Neuronal stem cell (in vitro differentiated cells): ENCODE results near the gene MINDY3.

ENCODE experiments used
- DNase-seq: peaks from one replicate; pipeline ENCODE4 v3.0.0-alpha.2; 2013; ENCODE audit warnings: low spot score
- H2AFZ ChIP-seq: one replicate; pipeline ENCODE4 v1.6.1; 2013; ENCODE audit warnings: mild to moderate bottlenecking, low read length, inconsistent platforms
- H2AK5ac ChIP-seq: 2 replicates; pipeline ENCODE4 v1.6.1; 2013; ENCODE audit warnings: low read depth, mild to moderate bottlenecking, inconsistent platforms, low read length, moderate library complexity, mixed read lengths
- H2BK120ac ChIP-seq: 2 replicates; pipeline ENCODE4 v1.6.1; 2013; ENCODE audit warnings: low read depth, mild to moderate bottlenecking, inconsistent platforms, low read length, moderate library complexity, mixed read lengths
- H2BK12ac ChIP-seq: one replicate; pipeline ENCODE4 v1.6.1; 2013; ENCODE audit warnings: low read length, inconsistent platforms
- H2BK15ac ChIP-seq: 2 replicates; pipeline ENCODE4 v1.6.1; 2013; ENCODE audit warnings: mild to moderate bottlenecking, low read length, inconsistent platforms, mixed read lengths
- H2BK5ac ChIP-seq: one replicate; pipeline ENCODE4 v1.6.1; 2013; ENCODE audit warnings: inconsistent platforms, mild to moderate bottlenecking, low read length, moderate library complexity
- H3K14ac ChIP-seq: one replicate; pipeline ENCODE4 v1.6.1; 2013; ENCODE audit warnings: low read length, inconsistent platforms
- H3K18ac ChIP-seq: 2 replicates; pipeline ENCODE4 v1.6.1; 2013; ENCODE audit warnings: low read length, inconsistent platforms
- H3K23ac ChIP-seq: 2 replicates; pipeline ENCODE4 v1.6.1; 2013; ENCODE audit warnings: low read depth, mild to moderate bottlenecking, mixed read lengths, low read length, inconsistent platforms; ENCODE audit not compliant: poor library complexity
- H3K27ac ChIP-seq: replicated peaks from 3 replicates; pipeline ENCODE4 v1.5.1; 2013; ENCODE audit warnings: low read length, inconsistent platforms
- H3K27me3 ChIP-seq, 3 experiments: 2 replicates each; pipeline ENCODE4 v1.6.1; 2013; ENCODE audit warnings: low read length in 3 of 3, mild to moderate bottlenecking in 2 of 3, inconsistent platforms in 1 of 3, low read depth in 1 of 3, mixed read lengths in 1 of 3, moderate library complexity in 1 of 3; ENCODE audit not compliant: control insufficient read depth in 3 of 3, insufficient read depth in 3 of 3
- H3K36me3 ChIP-seq, 2 donors: replicated peaks in 1 of 2; 2 replicates each; pipeline ENCODE4 v1.6.1; 2013; ENCODE audit warnings: low read length in 2 of 2; ENCODE audit not compliant: control insufficient read depth in 2 of 2, insufficient read depth in 2 of 2
- H3K4ac ChIP-seq: 2 replicates; pipeline ENCODE4 v1.6.1; 2013; ENCODE audit warnings: inconsistent platforms, mild to moderate bottlenecking, low read length, moderate library complexity
- H3K4me1 ChIP-seq, 2 donors: 1 replicate in 1 of 2; 2 replicates in 1 of 2; pipeline ENCODE4 v1.6.1; 2013; ENCODE audit warnings: low read length in 2 of 2, low read depth in 1 of 2; ENCODE audit not compliant: control insufficient read depth in 2 of 2, insufficient read depth in 1 of 2
- H3K4me2 ChIP-seq: one replicate; pipeline ENCODE4 v1.6.1; 2013; ENCODE audit warnings: mild to moderate bottlenecking, low read length, inconsistent platforms; ENCODE audit not compliant: insufficient read depth, poor library complexity, severe bottlenecking
- H3K4me3 ChIP-seq, 2 donors: 2 replicates each; pipeline ENCODE4 v1.5.1; 2013; ENCODE audit warnings: low read length in 2 of 2, mild to moderate bottlenecking in 2 of 2, inconsistent platforms in 1 of 2, moderate library complexity in 1 of 2
- H3K79me1 ChIP-seq: one replicate; pipeline ENCODE4 v1.6.1; 2013; ENCODE audit warnings: low read depth, mild to moderate bottlenecking, inconsistent platforms, low read length, moderate library complexity
- H3K9ac ChIP-seq: one replicate; pipeline ENCODE4 v1.6.1; 2013; ENCODE audit warnings: mild to moderate bottlenecking, low read depth, low read length, inconsistent platforms; ENCODE audit not compliant: poor library complexity
- H3K9me3 ChIP-seq, 2 donors: replicated peaks in 1 of 2; 2 replicates each; pipeline versions ENCODE3 to v1.6.1; 2013; ENCODE audit warnings: low read length in 2 of 2, mild to moderate bottlenecking in 2 of 2, inconsistent platforms in 1 of 2, low read depth in 1 of 2, mixed read lengths in 1 of 2, moderate library complexity in 1 of 2; ENCODE audit not compliant: control insufficient read depth in 2 of 2, insufficient read depth in 1 of 2
- H4K8ac ChIP-seq: one replicate; pipeline ENCODE4 v1.6.1; 2013; ENCODE audit warnings: low read depth, mild to moderate bottlenecking, inconsistent platforms, low read length, moderate library complexity
- H4K91ac ChIP-seq: one replicate; pipeline ENCODE4 v1.6.1; 2013; ENCODE audit warnings: low read length, low read depth, mild to moderate bottlenecking, inconsistent platforms; ENCODE audit not compliant: poor library complexity
- WGBS, 2 donors: extraction: QIAGEN DNeasy Blood & Tissue Kit; methylation state at CpG; one replicate each; pipeline ENCODE4 v1.1.7; 2013; ENCODE audit warnings: missing lambda C conversion rate in 2 of 2, mixed read lengths in 1 of 2; ENCODE audit not compliant: insufficient read length in 2 of 2, insufficient replicate concordance in 1 of 2; ENCODE audit errors: extremely low coverage in 2 of 2; 5-methylcytosine and 5-hydroxymethylcytosine counted together

MINDY3 gene

DNA sequence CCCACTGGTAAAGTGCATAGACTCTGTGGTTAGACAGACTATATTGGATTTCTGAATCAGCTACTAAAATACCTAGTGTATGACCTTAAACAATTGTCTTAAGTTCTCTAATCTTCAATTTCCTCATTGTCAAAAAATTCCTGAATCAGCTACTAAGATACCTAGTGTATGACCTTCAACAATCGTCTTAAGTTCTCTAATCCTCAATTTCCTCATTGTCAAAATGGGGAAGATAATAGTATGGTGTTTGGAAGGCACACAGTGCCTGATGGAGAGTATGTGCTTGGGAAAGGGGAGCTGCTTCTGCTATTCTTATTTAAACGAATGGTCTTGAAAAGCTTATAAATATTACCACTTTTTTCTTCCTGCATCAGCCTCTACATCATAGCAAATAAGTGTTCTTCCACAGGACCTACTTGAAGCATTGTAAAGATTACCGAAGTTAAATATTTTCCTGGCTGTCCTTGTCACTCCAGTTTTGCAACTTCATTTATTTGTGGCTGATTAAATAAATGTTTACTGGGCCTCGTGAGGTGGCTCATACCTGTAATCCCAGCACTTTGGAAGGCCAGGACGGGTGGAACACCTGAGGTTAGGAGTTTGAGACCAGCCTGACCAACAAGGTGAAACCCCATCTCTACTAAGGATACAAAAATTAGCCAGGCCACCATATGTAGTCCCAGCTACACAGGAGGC lies 76.2 kb downstream of the MINDY3 start:
- Histone ChIP-seq H3K4me2 (no peak overlapping the region), H3K9ac (no peak overlapping the region), H3K18ac (no peak overlapping the region), H3K23ac (no peak overlapping the region), H3K4me1 (peaks cover 0 to 2% of the 10 kb centered on the region in 2 donors), H3K27me3 (no peaks in the 10 kb centered on the region), H3K9me3 (no peaks in the 10 kb centered on the region), H3K27ac (no peak overlapping the region), H3K36me3 (peaks cover 9 to 46% of the 10 kb centered on the region in 2 donors), H4K91ac (no peak overlapping the region), H2AK5ac (no peak overlapping the region), H3K4ac (no peak overlapping the region), H2AFZ (no peak overlapping the region), H4K8ac (no peak overlapping the region), H2BK12ac (no peak overlapping the region), H3K4me3 (no peak overlapping the region), H2BK120ac (no peak overlapping the region), H2BK15ac (no peak overlapping the region), H2BK5ac (no peak overlapping the region), H3K79me1 (peaks cover 4% of the 10 kb centered on the region), H3K14ac (no peak overlapping the region)
- no CpG with 5 or more reads among the region's 5 CpGs for WGBS, 2 donors
- no peak for DNase-seq

DNA sequence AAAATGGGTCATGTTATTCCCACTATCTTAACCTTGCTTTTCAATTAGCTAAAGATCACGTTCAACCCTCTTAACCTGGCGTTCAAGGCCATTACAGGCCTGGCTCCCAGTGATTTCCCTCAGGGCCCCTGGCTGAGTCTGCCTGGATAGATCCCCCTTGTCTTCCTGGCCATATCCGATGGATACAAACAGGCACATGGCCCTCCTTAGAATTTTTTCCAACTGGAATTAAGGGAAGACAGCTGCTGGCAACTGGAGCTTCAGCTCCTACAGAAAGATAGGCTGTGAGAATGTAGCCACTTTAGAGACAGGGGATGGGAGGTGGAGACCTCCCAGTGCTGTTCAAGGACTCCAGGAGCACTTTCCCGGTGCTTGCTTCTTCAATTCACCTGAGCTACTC lies 77.5 kb downstream of the MINDY3 start:
- Histone ChIP-seq H3K4ac (no peak overlapping the region), H3K4me3 (no peak overlapping the region), H3K9ac (no peak overlapping the region), H2BK12ac (no peak overlapping the region), H3K9me3 (no peaks in the 10 kb centered on the region), H3K14ac (no peak overlapping the region), H2AK5ac (no peak overlapping the region), H4K8ac (peak overlapping the region; percentile 48), H2BK15ac (no peak overlapping the region), H3K23ac (no peak overlapping the region), H3K4me1 (peaks cover 0 to 2% of the 10 kb centered on the region in 2 donors), H3K36me3 (peaks cover 9 to 52% of the 10 kb centered on the region in 2 donors), H3K4me2 (no peak overlapping the region), H4K91ac (no peak overlapping the region), H3K27me3 (no peaks in the 10 kb centered on the region), H2AFZ (no peak overlapping the region), H3K79me1 (peaks cover 4% of the 10 kb centered on the region), H3K27ac (no peak overlapping the region), H2BK5ac (no peak overlapping the region), H3K18ac (no peak overlapping the region), H2BK120ac (no peak overlapping the region)
- DNase-seq, result no peak
- WGBS, 2 donors, result no CpG with 5 or more reads among the region's 4 CpGs

DNA sequence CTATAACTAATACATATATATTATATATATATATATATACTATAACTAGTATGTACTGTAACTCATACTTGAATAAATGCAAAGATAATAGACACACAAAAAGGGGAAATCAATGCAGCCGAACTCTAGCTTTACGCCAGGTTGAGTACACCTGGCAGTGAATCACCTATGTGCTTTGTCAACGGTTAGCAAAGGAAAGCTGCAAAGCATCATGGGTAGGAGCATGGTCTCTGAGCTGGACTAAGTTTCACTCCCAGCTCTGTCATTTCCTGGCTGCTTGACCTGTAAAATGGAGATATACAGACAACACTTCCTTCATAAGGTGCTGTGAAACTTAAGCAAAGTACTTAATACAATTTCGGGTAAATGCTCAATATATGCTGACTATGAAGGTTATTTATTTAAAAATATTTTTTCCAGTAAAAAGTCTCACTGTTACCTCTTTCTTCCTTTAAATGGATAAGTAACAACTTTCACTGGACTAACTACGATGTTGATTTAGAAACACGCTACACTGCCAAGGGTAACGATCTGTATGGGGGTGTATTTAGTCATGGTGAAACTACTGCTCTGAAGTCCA lies 78.8 kb downstream of the MINDY3 start:
- H3K4ac ChIP-seq, result no peak overlapping the region
- H3K36me3 ChIP-seq, result peaks cover 9 to 47% of the 10 kb centered on the region in 2 donors
- H3K4me2 ChIP-seq, result no peak overlapping the region
- no peak overlapping the region for H3K4me3 ChIP-seq
- H3K4me1 ChIP-seq, result peaks cover 0 to 2% of the 10 kb centered on the region in 2 donors
- H2BK15ac ChIP-seq, result no peak overlapping the region
- no peak overlapping the region for H3K23ac ChIP-seq
- H3K9me3 ChIP-seq, result peaks cover 0 to 2% of the 10 kb centered on the region in 2 donors
- H2AFZ ChIP-seq, result no peak overlapping the region
- H3K27ac ChIP-seq, result no peak overlapping the region
- H2AK5ac ChIP-seq, result no peak overlapping the region
- no CpG with 5 or more reads among the region's 7 CpGs for WGBS, 2 donors
- no peak overlapping the region for H4K8ac ChIP-seq
- no peak overlapping the region for H2BK120ac ChIP-seq
- H3K18ac ChIP-seq, result no peak overlapping the region
- H3K27me3 ChIP-seq, result no peaks in the 10 kb centered on the region
- H2BK5ac ChIP-seq, result no peak overlapping the region
- no peak overlapping the region for H3K14ac ChIP-seq
- H3K79me1 ChIP-seq, result peaks cover 4% of the 10 kb centered on the region
- DNase-seq, result no peak
- H3K9ac ChIP-seq, result no peak overlapping the region
- H2BK12ac ChIP-seq, result no peak overlapping the region
- no peak overlapping the region for H4K91ac ChIP-seq

- WGBS, 2 donors, result no CpG with 5 or more reads among the region's 6 CpGs
- no peak overlapping the region for H3K14ac ChIP-seq
- no peak overlapping the region for H3K23ac ChIP-seq
- H2BK12ac ChIP-seq, result no peak overlapping the region
- no peak overlapping the region for H4K8ac ChIP-seq
- peaks cover 0 to 2% of the 10 kb centered on the region in 2 donors for H3K4me1 ChIP-seq
- no peaks in the 10 kb centered on the region for H3K27me3 ChIP-seq
- H3K36me3 ChIP-seq, result peaks cover 7 to 38% of the 10 kb centered on the region in 2 donors
- H3K4ac ChIP-seq, result no peak overlapping the region
- no peak overlapping the region for H3K18ac ChIP-seq
- peaks cover 0 to 2% of the 10 kb centered on the region in 2 donors for H3K9me3 ChIP-seq
- no peak for DNase-seq
- H2BK5ac ChIP-seq, result no peak overlapping the region
- peaks cover 4% of the 10 kb centered on the region for H3K79me1 ChIP-seq
- no peak overlapping the region for H3K4me2 ChIP-seq
- no peak overlapping the region for H3K4me3 ChIP-seq
- no peak overlapping the region for H2AFZ ChIP-seq
- no peak overlapping the region for H3K9ac ChIP-seq
- H3K27ac ChIP-seq, result no peak overlapping the region
- H2BK15ac ChIP-seq, result no peak overlapping the region
- no peak overlapping the region for H2AK5ac ChIP-seq
- no peak overlapping the region for H4K91ac ChIP-seq
- H2BK120ac ChIP-seq, result no peak overlapping the region
These were observed 79.8 kb downstream of the MINDY3 start for GRCh38 chr10:15780353-15781135.
